PC-3 (cell line): Measurements from ENCODE around the gene LSG1. TPM values are rescaled to one million over a fixed set of nuclear protein-coding genes. Genes with fewer than 3 reads are reported as not detected.

Experiments used
- ATAC-seq: fragments of 200-7000 bp; cut with Tn5 transposase; 2 replicates; pipeline ENCODE4 v1.9.1; 2020; ENCODE audit warnings: mild to moderate bottlenecking, moderate library complexity
- BruUV-seq: library from RNA; stranded (reverse); fragments of 400-500 nt; replicated peaks from 2 replicates; lab custom pipeline; 2021; lab: Mats Ljungman, UMichigan
- CTCF ChIA-PET: fragments of 300-600 bp; sonication (Branson Sonifier 250); formaldehyde crosslinking; loops from one replicate; lab custom pipeline; 2022; ENCODE audit warnings: antibody characterized with exemption; lab: Charles Lee
- POLR2A ChIA-PET: fragments of 300-600 bp; sonication (Branson Sonifier 250); formaldehyde crosslinking; loops from one replicate; lab custom pipeline; 2022; ENCODE audit warnings: antibody characterized with exemption; ENCODE audit not compliant: unreplicated experiment; lab: Charles Lee
- DNase-seq: peaks from one replicate; pipeline ENCODE4 v3.0.0-alpha.2; 2015
- H2AFZ ChIP-seq: fragments of 300-600 bp; sonication (generic); 2 replicates; pipeline ENCODE4 v1.6.0; 2016; ENCODE audit warnings: antibody characterized with exemption, low read length
- H3F3A ChIP-seq: fragments of 300-600 bp; sonication (generic); one replicate; pipeline ENCODE4 v1.6.0; 2017; ENCODE audit warnings: antibody characterized with exemption, low read length, control low read depth, mild to moderate bottlenecking; ENCODE audit not compliant: unreplicated experiment
- H3K27ac ChIP-seq: fragments of 300-600 bp; sonication (generic); 2 replicates; pipeline ENCODE4 v1.5.1; 2016; ENCODE audit warnings: mild to moderate bottlenecking, low read length
- H3K27me3 ChIP-seq: fragments of 300-600 bp; sonication (generic); 2 replicates; pipeline ENCODE4 v1.6.1; 2016; ENCODE audit warnings: low read length, mixed read lengths
- H3K36me3 ChIP-seq: fragments of 300-600 bp; sonication (generic); 2 replicates; pipeline ENCODE4 v1.6.1; 2016; ENCODE audit warnings: low read depth, mixed run types, low read length, mixed read lengths
- H3K4me1 ChIP-seq: fragments of 300-600 bp; sonication (generic); 2 replicates; pipeline ENCODE4 v1.5.1; 2016; ENCODE audit warnings: low read length; ENCODE audit not compliant: insufficient read depth
- H3K4me2 ChIP-seq: fragments of 300-600 bp; sonication (generic); 2 replicates; pipeline ENCODE4 v1.6.0; 2016; ENCODE audit warnings: low read length
- H3K4me3 ChIP-seq: fragments of 300-600 bp; sonication (generic); 2 replicates; pipeline ENCODE4 v1.5.1; 2016; ENCODE audit warnings: mild to moderate bottlenecking, low read length, mixed read lengths
- H3K79me2 ChIP-seq: fragments of 300-600 bp; sonication (generic); 2 replicates; pipeline ENCODE4 v1.6.1; 2017; ENCODE audit warnings: low read length, mixed read lengths
- H3K9ac ChIP-seq: fragments of 300-600 bp; sonication (generic); 2 replicates; pipeline ENCODE4 v1.6.0; 2016; ENCODE audit warnings: mild to moderate bottlenecking, low read length
- H3K9me2 ChIP-seq: fragments of 300-600 bp; sonication (generic); replicated peaks from 2 replicates; pipeline ENCODE4 v1.6.1; 2016; ENCODE audit warnings: mixed run types, low read length, mixed read lengths
- H3K9me3 ChIP-seq: fragments of 300-600 bp; sonication (generic); 2 replicates; pipeline ENCODE4 v1.6.1; 2016; ENCODE audit warnings: low read length, mixed read lengths
- H4K20me1 ChIP-seq: fragments of 300-600 bp; sonication (generic); 2 replicates; pipeline ENCODE4 v1.6.1; 2016; ENCODE audit warnings: low read length, mixed read lengths
- CTCF ChIP-seq: fragments of 300-600 bp; sonication (generic); conservative IDR thresholded peaks from 2 replicates; pipeline ENCODE4 v1.5.1; 2017; ENCODE audit warnings: antibody characterized with exemption, low read depth, mild to moderate bottlenecking, low read length
- EZH2 ChIP-seq: fragments of 300-600 bp; sonication (generic); IDR thresholded peaks from one replicate; pipeline ENCODE4 v1.6.1; 2017; ENCODE audit warnings: antibody characterized with exemption, mild to moderate bottlenecking, low read length; ENCODE audit not compliant: unreplicated experiment
- EZH2phosphoT487 ChIP-seq: fragments of 300-600 bp; sonication (generic); IDR thresholded peaks from 2 replicates; pipeline ENCODE4 v1.6.1; 2018; ENCODE audit warnings: mild to moderate bottlenecking, antibody characterized with exemption, low read length, borderline replicate concordance
- intact Hi-C: fragments of 100-400 bp; cut with micrococcal nuclease; formaldehyde crosslinking; loops from 2 replicates; pipeline ENCODE4 v1.9.0; 2023
- total RNA-seq: library from RNA; depleted of rRNA; stranded (reverse); fragments of >200 nt; gene quantifications from 2 replicates; pipeline ENCODE4 v1.2.3, GENCODE V29; 2014

The LSG1 gene
- total RNA-seq, 1 experiment from 2014 or later = 83.8 TPM

DNA sequence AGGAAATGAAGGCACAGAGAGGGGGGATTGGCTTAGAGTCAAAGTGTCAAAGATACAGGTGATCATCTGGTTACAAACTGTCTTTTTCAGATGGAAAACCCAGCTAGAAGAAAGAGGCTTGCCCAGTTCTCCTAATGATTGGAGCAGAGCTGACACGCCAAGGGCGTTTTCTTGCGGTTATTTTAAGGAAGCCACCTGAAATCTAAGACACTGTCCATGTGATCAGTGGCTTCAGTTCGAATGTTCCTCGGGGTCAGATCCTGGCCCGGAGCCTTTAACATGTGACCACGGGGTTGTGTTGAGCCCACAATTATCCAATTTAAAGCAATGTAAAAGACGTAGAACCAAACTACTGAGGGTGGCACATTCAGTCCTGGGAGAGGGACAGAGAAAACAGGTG is 33.2 kb upstream of the LSG1 start:
- no peaks in the 10 kb centered on the region for H3K27me3 ChIP-seq

GRCh38 chr3:194702545-194702944 is 30.6 kb upstream of the LSG1 start:
- no peak overlapping the region for H3K4me3 ChIP-seq
- intact Hi-C loops = no loop called here
- TF ChIP-seq CTCF = no peak
- no peak for TF ChIP-seq EZH2phosphoT487
- TF ChIP-seq EZH2 = no peak
- no peaks in the 10 kb centered on the region for H3F3A ChIP-seq
- no peak for DNase-seq
- H3K27me3 ChIP-seq = no peaks in the 10 kb centered on the region
- H2AFZ ChIP-seq = no peak overlapping the region
- CTCF ChIA-PET = no interaction called here
- BruUV-seq = no TSS peak
- H3K4me2 ChIP-seq = no peak overlapping the region
- no peaks in the 10 kb centered on the region for H3K9me2 ChIP-seq
- no peaks in the 10 kb centered on the region for H3K36me3 ChIP-seq
- no peak for ATAC-seq
- no peak overlapping the region for H3K9ac ChIP-seq
- no peaks in the 10 kb centered on the region for H3K9me3 ChIP-seq
- no peaks in the 10 kb centered on the region for H3K79me2 ChIP-seq
- H3K27ac ChIP-seq = no peak overlapping the region
- POLR2A ChIA-PET = no interaction called here
- H3K4me1 ChIP-seq = no peaks in the 10 kb centered on the region
- no peaks in the 10 kb centered on the region for H4K20me1 ChIP-seq

More for the DNA sequence above, 33.2 kb upstream of the LSG1 start:
- no peak overlapping the region for H3K9ac ChIP-seq
- H3K9me3 ChIP-seq = no peaks in the 10 kb centered on the region
- H3K4me1 ChIP-seq = no peaks in the 10 kb centered on the region
- no peak overlapping the region for H3K4me3 ChIP-seq
- no peak overlapping the region for H3K4me2 ChIP-seq
- H2AFZ ChIP-seq = no peak overlapping the region
- TF ChIP-seq EZH2phosphoT487 = no peak
- TF ChIP-seq EZH2 = no peak
- no peak for TF ChIP-seq CTCF
- intact Hi-C loops = no loop called here
- no peaks in the 10 kb centered on the region for H3K9me2 ChIP-seq
- CTCF ChIA-PET = no interaction called here
- H4K20me1 ChIP-seq = no peaks in the 10 kb centered on the region
- no peaks in the 10 kb centered on the region for H3K36me3 ChIP-seq
- H3F3A ChIP-seq = no peaks in the 10 kb centered on the region
- H3K27ac ChIP-seq = no peak overlapping the region
- POLR2A ChIA-PET = no interaction called here
- H3K79me2 ChIP-seq = no peaks in the 10 kb centered on the region
- DNase-seq (no peak), ATAC-seq (no peak)
- BruUV-seq = no TSS peak

- Histone ChIP-seq H3K9ac (no peak overlapping the region), H3F3A (no peaks in the 10 kb centered on the region), H3K27me3 (no peaks in the 10 kb centered on the region), H3K9me2 (no peaks in the 10 kb centered on the region), H3K4me1 (no peaks in the 10 kb centered on the region), H3K9me3 (no peaks in the 10 kb centered on the region), H3K4me2 (no peak overlapping the region), H4K20me1 (no peaks in the 10 kb centered on the region), H3K79me2 (no peaks in the 10 kb centered on the region), H2AFZ (no peak overlapping the region), H3K36me3 (no peaks in the 10 kb centered on the region), H3K27ac (no peak overlapping the region), H3K4me3 (no peak overlapping the region)
- ATAC-seq (no peak), DNase-seq (no peak)
- intact Hi-C loops = no loop called here
- ChIA-PET CTCF (no interaction called here), POLR2A (no interaction called here)
- TF ChIP-seq EZH2 (no peak), CTCF (no peak), EZH2phosphoT487 (no peak)
- BruUV-seq = no TSS peak
Measured at GRCh38 chr3:194696702-194697101, 24.7 kb upstream of the LSG1 start.
